ENCODE data around the gene PAXIP1. TPM values are rescaled to one million over a fixed set of nuclear protein-coding genes. Genes with fewer than 3 reads are reported as not detected.
A peak's percentile ranks its signal among the peaks of the same experiment; 100 is the strongest.

PAXIP1 gene
- total RNA-seq, 6 experiments from 2014 or later, result 6.2 to 6.6 (median 6.4) TPM

- no peaks in the 10 kb centered on the region for H3K27me3 ChIP-seq
- TF ChIP-seq CTCF (IDR thresholded peaks at IDR 0.05), result no peak
- TF ChIP-seq POLR2A (IDR thresholded peaks at IDR 0.05), result no peak
- intact Hi-C loops (cut with DNase I), result loop anchor here in 1 of 2 donors (1.0 kb wide), 1 partner anchor 84 kb away; no protein-coding TSS in a partner anchor
- H3K9me3 ChIP-seq, result no peaks in the 10 kb centered on the region
- DNase-seq (no peak), ATAC-seq (no peak)
- H3K27ac ChIP-seq, result no peak overlapping the region
- H3K4me1 ChIP-seq, result peaks cover 0 to 9% (median 0%) of the 10 kb centered on the region in 4 donors
- H3K4me3 ChIP-seq, result no peak overlapping the region
- no peaks in the 10 kb centered on the region for H3K36me3 ChIP-seq
- WGBS (ENCODE audit: insufficient coverage, low coverage, low lambda C conversion rate, missing lambda C conversion rate), result 92% methylated on average over 10 of the region's 13 CpGs
Observed at GRCh38 chr7:154916856-154917807, 85.8 kb downstream of the PAXIP1 start.

- WGBS (ENCODE audit: insufficient coverage, low coverage, low lambda C conversion rate, missing lambda C conversion rate), result 58% methylated on average over 6 of the region's 14 CpGs
- no peak overlapping the region for H3K27ac ChIP-seq
- TF ChIP-seq POLR2A (IDR thresholded peaks at IDR 0.05), result no peak
- no peak for TF ChIP-seq CTCF (IDR thresholded peaks at IDR 0.05)
- peaks cover 0 to 9% (median 0%) of the 10 kb centered on the region in 4 donors for H3K4me1 ChIP-seq
- DNase-seq (peak in 1 of 3 donors; percentile 31), ATAC-seq (no peak)
- intact Hi-C loops (cut with DNase I), result loop anchor here in 1 of 2 donors (1.0 kb wide), 1 partner anchor 83 kb away; no protein-coding TSS in a partner anchor
- no peaks in the 10 kb centered on the region for H3K27me3 ChIP-seq
- H3K4me3 ChIP-seq, result no peak overlapping the region
- no peaks in the 10 kb centered on the region for H3K9me3 ChIP-seq
- H3K36me3 ChIP-seq, result no peaks in the 10 kb centered on the region
Observed at GRCh38 chr7:154916381-154916780, 86.5 kb downstream of the PAXIP1 start.

GRCh38 chr7:154915600-154915999, 87.3 kb downstream of the PAXIP1 start:
- Histone ChIP-seq H3K27me3 (no peaks in the 10 kb centered on the region), H3K27ac (no peak overlapping the region), H3K4me3 (no peak overlapping the region), H3K9me3 (no peaks in the 10 kb centered on the region), H3K36me3 (no peaks in the 10 kb centered on the region), H3K4me1 (peaks cover 0 to 9% (median 0%) of the 10 kb centered on the region in 4 donors)
- DNase-seq (peak in 1 of 3 donors; percentile 19), ATAC-seq (no peak)
- intact Hi-C loops (cut with DNase I), result no loop called here
- no peak for TF ChIP-seq POLR2A (IDR thresholded peaks at IDR 0.05)
- TF ChIP-seq CTCF (IDR thresholded peaks at IDR 0.05), result no peak
- WGBS (ENCODE audit: insufficient coverage, low coverage, low lambda C conversion rate, missing lambda C conversion rate), result 100% methylated on average over 1 of the region's 4 CpGs

GRCh38 chr7:154914996-154915380, 87.9 kb downstream of the PAXIP1 start:
- Histone ChIP-seq H3K27me3 (no peaks in the 10 kb centered on the region), H3K36me3 (no peaks in the 10 kb centered on the region), H3K4me1 (peaks cover 0 to 9% (median 0%) of the 10 kb centered on the region in 4 donors), H3K9me3 (no peaks in the 10 kb centered on the region), H3K4me3 (no peak overlapping the region), H3K27ac (no peak overlapping the region)
- DNase-seq, result peak in 1 of 3 donors; percentile 36
- intact Hi-C loops (cut with DNase I), result loop anchor here in 1 of 2 donors (5.0 kb wide), 1 partner anchor 437 kb away; no protein-coding TSS in a partner anchor
- TF ChIP-seq POLR2A (IDR thresholded peaks at IDR 0.05) (no peak), CTCF (IDR thresholded peaks at IDR 0.05) (no peak)
- ATAC-seq, result no peak
- no CpG with 5 or more reads among the region's 18 CpGs for WGBS (ENCODE audit: insufficient coverage, low coverage, low lambda C conversion rate, missing lambda C conversion rate)

All from right lobe of liver (tissue), 6 donors.